Vagina (tissue), 2 donors: ENCODE results near the gene OR9G4. TPM values are rescaled to one million over a fixed set of nuclear protein-coding genes. Genes with fewer than 3 reads are reported as not detected.

Experiments
- DNase-seq, 2 donors: peaks; one replicate each; pipeline ENCODE4 v3.0.0-alpha.2; 2017; ENCODE audit errors: extremely low spot score in 2 of 2
- H3K27ac ChIP-seq: fragments of 200-600 bp; sonication (generic); one replicate; pipeline ENCODE4 v1.5.1; 2019
- H3K27me3 ChIP-seq: fragments of 200-600 bp; sonication (generic); one replicate; pipeline ENCODE4 v1.5.1; 2019
- H3K36me3 ChIP-seq, 2 donors: fragments of 200-600 bp; sonication (generic); one replicate each; pipeline ENCODE4 v1.5.1; 2017 to 2019
- H3K4me1 ChIP-seq: fragments of 200-600 bp; sonication (generic); one replicate; pipeline ENCODE4 v1.5.1; 2019
- H3K4me3 ChIP-seq, 2 donors: fragments of 200-600 bp; sonication (generic); 1 replicate in 1 of 2; 2 replicates in 1 of 2; pipeline ENCODE4 v1.5.1; 2016 to 2019
- H3K9me3 ChIP-seq: fragments of 200-600 bp; sonication (generic); one replicate; pipeline ENCODE4 v1.5.1; 2019
- CTCF ChIP-seq, 3 experiments: fragments of 450-650 bp in 2 of 3; fragments of 200-600 bp in 1 of 3; sonication (generic) in 1 of 3; IDR thresholded peaks; one replicate each; pipeline ENCODE4 v1.5.1; 2017 to 2019; ENCODE audit warnings: antibody characterized with exemption in 3 of 3, mild to moderate bottlenecking in 2 of 3, moderate library complexity in 2 of 3
- POLR2A ChIP-seq, 2 donors: fragments of 450-650 bp; IDR thresholded peaks; one replicate each; pipeline ENCODE4 v1.6.1; 2017; ENCODE audit warnings: antibody characterized with exemption in 2 of 2, mild to moderate bottlenecking in 2 of 2, moderate library complexity in 2 of 2
- POLR2AphosphoS5 ChIP-seq, 2 donors: sonication (generic); formaldehyde crosslinking; IDR thresholded peaks; one replicate each; pipeline ENCODE4 v1.9.0; 2017; ENCODE audit warnings: antibody characterized with exemption in 2 of 2, mild to moderate bottlenecking in 2 of 2, low read depth in 1 of 2; ENCODE audit not compliant: insufficient read depth in 1 of 2
- intact Hi-C: fragments of 100-400 bp; cut with DNase I; formaldehyde crosslinking; loops from one replicate; pipeline ENCODE4 v1.15.1; 2023
- total RNA-seq: library from RNA; depleted of rRNA; stranded (reverse); fragments of >200 nt; gene quantifications from one replicate; pipeline ENCODE4 v1.2.3, GENCODE V29; 2016

OR9G4 gene
- not detected for total RNA-seq

- H3K36me3 ChIP-seq: no peaks in the 10 kb centered on the region
- TF ChIP-seq CTCF (IDR thresholded peaks at IDR 0.05) (no peak), POLR2A (IDR thresholded peaks at IDR 0.05) (no peak), POLR2AphosphoS5 (IDR thresholded peaks at IDR 0.05; ENCODE audit: insufficient read depth in 1 of 2, low read depth in 1 of 2) (no peak)
- intact Hi-C loops: no loop called here
- H3K27me3 ChIP-seq: no peaks in the 10 kb centered on the region
- no peak for DNase-seq
- no peak within 1 kb of the TSS for H3K4me3 ChIP-seq
- no peak within 1 kb of the TSS for H3K27ac ChIP-seq
- no peaks in the 10 kb centered on the region for H3K4me1 ChIP-seq
- no peaks in the 10 kb centered on the region for H3K9me3 ChIP-seq
These were observed at the start of gene OR9G4 for GRCh38 chr11:56748597-56748996. OR9G4 (minus strand) TSS chr11:56748697; CDS start chr11:56743766, 4,931 bp downstream.

GRCh38 chr11:56783448-56784041 is 35.0 kb upstream of the OR9G4 start:
- intact Hi-C loops: no loop called here

GRCh38 chr11:56782167-56782847 is 33.8 kb upstream of the OR9G4 start:
- H3K9me3 ChIP-seq: no peaks in the 10 kb centered on the region
- H3K27me3 ChIP-seq: no peaks in the 10 kb centered on the region
- TF ChIP-seq POLR2AphosphoS5 (IDR thresholded peaks at IDR 0.05; ENCODE audit: insufficient read depth in 1 of 2, low read depth in 1 of 2): no peak
- no peak for TF ChIP-seq POLR2A (IDR thresholded peaks at IDR 0.05)
- TF ChIP-seq CTCF (IDR thresholded peaks at IDR 0.05): no peak
- H3K4me3 ChIP-seq: no peak overlapping the region
- DNase-seq: no peak
- H3K27ac ChIP-seq: no peak overlapping the region
- no peaks in the 10 kb centered on the region for H3K4me1 ChIP-seq
- H3K36me3 ChIP-seq: no peaks in the 10 kb centered on the region
- intact Hi-C loops: no loop called here

More at GRCh38 chr11:56783448-56784041, 35.0 kb upstream of the OR9G4 start:
- DNase-seq: no peak
- TF ChIP-seq POLR2AphosphoS5 (IDR thresholded peaks at IDR 0.05; ENCODE audit: insufficient read depth in 1 of 2, low read depth in 1 of 2): no peak
- TF ChIP-seq CTCF (IDR thresholded peaks at IDR 0.05): peak in 1 of 3 experiments; percentile 38
- TF ChIP-seq POLR2A (IDR thresholded peaks at IDR 0.05): no peak
- Histone ChIP-seq H3K27me3 (no peaks in the 10 kb centered on the region), H3K36me3 (no peaks in the 10 kb centered on the region), H3K27ac (no peak overlapping the region), H3K4me3 (no peak overlapping the region), H3K9me3 (no peaks in the 10 kb centered on the region), H3K4me1 (no peaks in the 10 kb centered on the region)

GRCh38 chr11:56776809-56777208 is 28.3 kb upstream of the OR9G4 start:
- Histone ChIP-seq H3K36me3 (no peaks in the 10 kb centered on the region), H3K4me3 (no peak overlapping the region), H3K27ac (no peak overlapping the region), H3K27me3 (no peaks in the 10 kb centered on the region), H3K4me1 (no peaks in the 10 kb centered on the region), H3K9me3 (no peaks in the 10 kb centered on the region)
- TF ChIP-seq POLR2A (IDR thresholded peaks at IDR 0.05) (no peak), POLR2AphosphoS5 (IDR thresholded peaks at IDR 0.05; ENCODE audit: insufficient read depth in 1 of 2, low read depth in 1 of 2) (no peak), CTCF (IDR thresholded peaks at IDR 0.05) (no peak)
- intact Hi-C loops: no loop called here
- no peak for DNase-seq

- Histone ChIP-seq H3K4me1 (no peaks in the 10 kb centered on the region), H3K9me3 (no peaks in the 10 kb centered on the region), H3K4me3 (no peak overlapping the region), H3K27me3 (no peaks in the 10 kb centered on the region), H3K27ac (no peak overlapping the region), H3K36me3 (no peaks in the 10 kb centered on the region)
- TF ChIP-seq POLR2A (IDR thresholded peaks at IDR 0.05) (no peak), POLR2AphosphoS5 (IDR thresholded peaks at IDR 0.05; ENCODE audit: insufficient read depth in 1 of 2, low read depth in 1 of 2) (no peak), CTCF (IDR thresholded peaks at IDR 0.05) (no peak)
- no peak for DNase-seq
- intact Hi-C loops: no loop called here
These were observed 16.5 kb upstream of the OR9G4 start for GRCh38 chr11:56764976-56765375.
